GM19035 (cell line): Measurements from ENCODE around the gene TMEM134.

ENCODE experiments used
- ATAC-seq: cut with Tn5 transposase; IDR thresholded peaks from one replicate; pipeline ENCODE4 v1.9.1; 2021; ENCODE audit not compliant: unreplicated experiment

Gene TMEM134

GRCh38 chr11:67423891-67424613 is 45.0 kb downstream of the TMEM134 start:
- ATAC-seq, result no peak

GRCh38 chr11:67423466-67423865 is 45.6 kb downstream of the TMEM134 start:
- ATAC-seq, result no peak

GRCh38 chr11:67422891-67423290 is 46.2 kb downstream of the TMEM134 start:
- no peak for ATAC-seq

GRCh38 chr11:67421430-67422031 is 47.5 kb downstream of the TMEM134 start:
- no peak for ATAC-seq

GRCh38 chr11:67420646-67421429 is 48.2 kb downstream of the TMEM134 start:
- ATAC-seq, result peak; percentile 85

GRCh38 chr11:67420147-67420645 is 48.9 kb downstream of the TMEM134 start:
- no peak for ATAC-seq

GRCh38 chr11:67419325-67420049 is 49.6 kb downstream of the TMEM134 start:
- no peak for ATAC-seq

- no peak for ATAC-seq
These were observed 50.4 kb downstream of the TMEM134 start for GRCh38 chr11:67418476-67419281.

GRCh38 chr11:67417425-67417824 is 51.6 kb downstream of the TMEM134 start:
- no peak for ATAC-seq

GRCh38 chr11:67416416-67417335 is 52.4 kb downstream of the TMEM134 start:
- ATAC-seq, result no peak

GRCh38 chr11:67415501-67416304 is 53.3 kb downstream of the TMEM134 start, which contains the start of gene CARNS1:
Gene CARNS1, plus strand, starts transcription at chr11:67415678. Its CDS starts 522 bp downstream, at chr11:67416200.
- ATAC-seq, result no peak

- no peak for ATAC-seq
These were observed 55.7 kb downstream of the TMEM134 start for GRCh38 chr11:67413266-67413849.

GRCh38 chr11:67412495-67413179 is 56.4 kb downstream of the TMEM134 start:
- ATAC-seq, result no peak

GRCh38 chr11:67411785-67412152 is 57.3 kb downstream of the TMEM134 start:
- no peak for ATAC-seq
